Measurements from ENCODE around the gene SNX33. TPM values are rescaled to one million over a fixed set of nuclear protein-coding genes. Genes with fewer than 3 reads are reported as not detected.
"Not testable (repeated sequence)": the region's sequence is repeated elsewhere in the genome, so short reads cannot be mapped to it uniquely, and the experiment has no call there.

The SNX33 gene
- total RNA-seq, 3 donors from 2014 or later: 23.6 to 38.2 (median 28.7) TPM

GRCh38 chr15:75674366-75674765, 26.7 kb downstream of the SNX33 start:
- no peak for TF ChIP-seq CTCF (IDR thresholded peaks at IDR 0.05)
- H3K36me3 ChIP-seq (ENCODE audit: low read depth): no peaks in the 10 kb centered on the region
- H3K4me1 ChIP-seq (ENCODE audit: low read depth): no peaks in the 10 kb centered on the region
- no peak for DNase-seq
- no peaks in the 10 kb centered on the region for H3K9me3 ChIP-seq
- ATAC-seq: no peak
- no peak overlapping the region for H3K4me3 ChIP-seq
- intact Hi-C loops (cut with DNase I, micrococcal nuclease): no loop called here

DNA sequence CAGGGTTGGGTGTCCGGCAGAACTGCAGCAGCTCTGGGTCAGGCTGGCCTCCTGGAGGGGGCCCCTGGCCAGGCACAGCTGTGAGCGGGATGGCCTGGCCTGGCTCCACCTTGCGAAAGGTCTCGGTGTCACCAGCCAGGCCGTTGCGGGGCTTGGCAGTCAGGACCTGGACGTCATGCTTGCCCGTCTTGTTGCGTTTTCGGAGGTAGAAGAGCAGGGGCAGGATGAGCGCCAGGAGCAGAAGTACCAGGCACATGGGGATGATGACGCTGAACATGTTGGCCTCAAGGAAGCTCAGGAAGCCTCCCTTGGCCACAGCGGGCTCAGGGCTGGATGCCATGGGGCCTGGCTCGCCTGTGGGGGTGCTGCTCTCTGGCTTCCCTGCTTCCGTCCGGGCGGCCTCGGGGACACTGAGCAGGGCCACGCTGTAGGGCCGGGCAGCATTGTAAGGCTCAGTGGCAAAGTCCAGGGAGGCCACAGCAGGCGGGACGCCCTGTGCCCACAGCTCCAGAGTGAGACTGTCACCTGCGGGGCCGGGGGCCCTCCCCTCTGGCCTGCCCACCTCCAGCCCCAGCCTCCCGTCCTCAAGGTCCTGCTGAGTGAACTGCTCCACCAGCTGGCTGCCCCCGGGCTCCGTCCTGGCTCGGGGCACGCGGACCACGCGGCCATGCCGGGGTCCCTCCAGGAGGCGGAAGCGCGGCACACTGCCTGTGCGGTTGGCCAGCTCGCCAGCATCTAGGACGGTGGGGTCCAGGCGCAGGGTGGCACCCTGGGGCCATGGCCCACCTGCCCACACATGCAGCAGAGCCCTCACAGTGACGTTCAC, 28.1 kb downstream of the SNX33 start:
- TF ChIP-seq CTCF (IDR thresholded peaks at IDR 0.05): no peak
- intact Hi-C loops (cut with DNase I, micrococcal nuclease): no loop called here
- no peak for ATAC-seq

DNA sequence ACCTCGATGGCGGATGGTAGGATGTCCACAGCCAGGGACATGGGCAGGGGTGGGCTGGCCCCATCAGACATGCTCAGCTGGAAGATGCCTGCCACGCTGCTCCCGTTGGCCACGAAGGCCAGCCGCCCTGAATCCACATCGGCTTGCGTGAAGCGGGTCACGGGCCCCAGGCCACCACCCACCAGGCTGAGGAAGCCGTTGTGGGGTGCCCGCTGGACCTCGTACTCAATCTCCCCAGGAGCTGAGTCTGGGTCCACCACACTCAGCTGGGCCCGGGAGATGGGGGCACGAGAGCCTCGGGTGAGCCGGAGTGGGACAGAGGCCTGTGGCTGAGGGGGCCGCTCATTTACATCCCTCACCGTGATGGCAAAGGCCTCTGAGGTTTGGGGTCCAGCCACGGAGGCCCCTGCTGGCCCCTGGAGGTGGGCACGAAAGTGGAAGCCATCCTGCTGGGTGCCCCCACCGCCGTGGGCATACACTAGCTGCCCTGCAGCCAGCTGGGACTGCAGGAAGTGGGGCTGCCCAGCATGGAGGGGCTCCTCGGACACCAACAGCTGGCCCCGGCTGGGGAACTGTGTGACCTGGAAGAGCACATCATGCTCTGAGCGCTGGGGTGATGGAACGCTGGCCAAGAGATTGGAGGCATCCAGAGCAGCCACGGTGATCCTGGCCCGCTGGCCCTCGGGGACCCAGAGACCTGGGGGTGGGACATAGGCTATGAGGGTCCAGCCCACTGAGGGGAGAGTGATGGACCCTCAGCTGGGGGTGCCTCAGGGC, 29.2 kb downstream of the SNX33 start:
- ATAC-seq (no peak), DNase-seq (no peak)
- TF ChIP-seq CTCF (IDR thresholded peaks at IDR 0.05): no peak
- Histone ChIP-seq H3K4me1 (ENCODE audit: low read depth) (no peaks in the 10 kb centered on the region), H3K9me3 (no peaks in the 10 kb centered on the region), H3K36me3 (ENCODE audit: low read depth) (no peaks in the 10 kb centered on the region), H3K4me3 (no peak overlapping the region)
- intact Hi-C loops (cut with DNase I, micrococcal nuclease): no loop called here

More for the DNA sequence above, 28.1 kb downstream of the SNX33 start:
- no peak for DNase-seq
- no peaks in the 10 kb centered on the region for H3K4me1 ChIP-seq (ENCODE audit: low read depth)
- no peak overlapping the region for H3K4me3 ChIP-seq
- no peaks in the 10 kb centered on the region for H3K36me3 ChIP-seq (ENCODE audit: low read depth)
- no peaks in the 10 kb centered on the region for H3K9me3 ChIP-seq

DNA sequence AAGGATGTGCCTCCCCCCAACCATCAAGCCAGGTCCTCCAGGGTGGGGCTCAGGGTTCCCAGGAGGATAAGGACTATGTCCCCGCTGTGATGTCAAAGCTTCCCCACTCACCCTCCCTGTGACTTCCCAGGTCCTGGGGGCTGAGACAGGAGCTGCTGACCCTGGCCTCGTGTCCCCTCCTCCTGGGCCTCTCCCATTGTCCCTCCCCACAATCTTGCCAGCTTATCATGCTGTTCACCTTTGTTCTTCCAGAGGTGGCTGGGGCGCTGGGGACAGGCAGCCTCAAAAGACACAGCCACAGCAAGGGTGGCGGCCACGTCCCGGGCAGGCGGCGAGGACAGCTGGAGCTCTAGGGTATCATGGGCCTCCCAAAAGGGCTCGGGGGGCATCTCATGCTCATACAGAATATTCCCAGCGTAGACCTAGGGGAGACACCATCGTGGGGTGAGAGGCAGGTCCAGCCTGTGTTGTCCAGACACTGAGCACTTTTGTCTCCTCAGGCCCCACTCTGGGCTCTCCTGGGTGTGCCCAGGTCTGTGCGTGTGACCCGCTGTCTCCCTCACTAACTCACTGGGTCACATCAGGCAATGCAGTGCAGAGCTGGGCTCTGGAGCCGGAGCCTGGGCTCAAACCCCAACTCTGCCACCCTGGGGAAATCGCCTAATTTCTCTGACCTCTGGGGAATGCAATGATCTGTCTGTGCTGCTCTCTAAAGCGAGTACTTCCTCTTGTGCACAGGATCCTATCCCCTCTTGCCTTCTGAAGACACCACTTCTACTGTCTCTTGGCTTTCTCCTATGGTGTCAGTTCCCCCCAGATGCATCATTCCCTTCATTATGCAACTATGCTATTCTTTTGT, 30.0 kb downstream of the SNX33 start:
- TF ChIP-seq CTCF (IDR thresholded peaks at IDR 0.05): no peak
- no peak for DNase-seq
- Histone ChIP-seq H3K4me3 (no peak overlapping the region), H3K4me1 (ENCODE audit: low read depth) (no peaks in the 10 kb centered on the region), H3K9me3 (no peaks in the 10 kb centered on the region), H3K36me3 (ENCODE audit: low read depth) (no peaks in the 10 kb centered on the region)
- ATAC-seq: no peak
- intact Hi-C loops (cut with DNase I, micrococcal nuclease): no loop called here

- H3K4me1 ChIP-seq (ENCODE audit: low read depth); H3K9me3 ChIP-seq; DNase-seq; H3K36me3 ChIP-seq (ENCODE audit: low read depth); ATAC-seq; intact Hi-C loops (cut with DNase I, micrococcal nuclease); H3K4me3 ChIP-seq: not testable (repeated sequence)
Observed at GRCh38 chr15:75678324-75678690, 30.6 kb downstream of the SNX33 start.
